ENCODE measurements around the gene GPR156. TPM values are rescaled to one million over a fixed set of nuclear protein-coding genes. Genes with fewer than 3 reads are reported as not detected.

Gene GPR156
- polyA plus RNA-seq, 1 donor from 2014 or later = 0.22 TPM

GRCh38 chr3:120142236-120142635, 142.8 kb downstream of the GPR156 start:
- H4K20me1 ChIP-seq (ENCODE audit: insufficient read depth) = no peaks in the 10 kb centered on the region
- no peak overlapping the region for H3K4me2 ChIP-seq (ENCODE audit: low read length)
- no peaks in the 10 kb centered on the region for H3K9me2 ChIP-seq (ENCODE audit: insufficient read depth, low read length)
- no peaks in the 10 kb centered on the region for H3K36me3 ChIP-seq (ENCODE audit: insufficient read depth, low read length)
- H3K9ac ChIP-seq (ENCODE audit: low read length) = no peak overlapping the region
- H3K27ac ChIP-seq (ENCODE audit: low read length) = no peak overlapping the region
- H2AFZ ChIP-seq (ENCODE audit: low read depth, low read length) = no peak overlapping the region
- H3K79me2 ChIP-seq (replicated peaks; ENCODE audit: insufficient read depth, low read length) = no peaks in the 10 kb centered on the region
- TF ChIP-seq TAF1 (IDR thresholded peaks at IDR 0.05; ENCODE audit: low read depth) (no peak), EZH2 (IDR thresholded peaks at IDR 0.05; ENCODE audit: borderline replicate concordance, insufficient read depth, low read length, poor library complexity, severe bottlenecking) (no peak), EP300 (conservative IDR thresholded peaks at IDR 0.05; ENCODE audit: poor library complexity, severe bottlenecking) (no peak), POLR2AphosphoS5 (IDR thresholded peaks at IDR 0.05) (no peak), RAD21 (conservative IDR thresholded peaks at IDR 0.05) (no peak), MXI1 (conservative IDR thresholded peaks at IDR 0.05; ENCODE audit: poor library complexity, severe bottlenecking) (no peak), SMC3 (conservative IDR thresholded peaks at IDR 0.05; ENCODE audit: poor library complexity) (no peak)
- TF ChIP-seq, protein P1, sequence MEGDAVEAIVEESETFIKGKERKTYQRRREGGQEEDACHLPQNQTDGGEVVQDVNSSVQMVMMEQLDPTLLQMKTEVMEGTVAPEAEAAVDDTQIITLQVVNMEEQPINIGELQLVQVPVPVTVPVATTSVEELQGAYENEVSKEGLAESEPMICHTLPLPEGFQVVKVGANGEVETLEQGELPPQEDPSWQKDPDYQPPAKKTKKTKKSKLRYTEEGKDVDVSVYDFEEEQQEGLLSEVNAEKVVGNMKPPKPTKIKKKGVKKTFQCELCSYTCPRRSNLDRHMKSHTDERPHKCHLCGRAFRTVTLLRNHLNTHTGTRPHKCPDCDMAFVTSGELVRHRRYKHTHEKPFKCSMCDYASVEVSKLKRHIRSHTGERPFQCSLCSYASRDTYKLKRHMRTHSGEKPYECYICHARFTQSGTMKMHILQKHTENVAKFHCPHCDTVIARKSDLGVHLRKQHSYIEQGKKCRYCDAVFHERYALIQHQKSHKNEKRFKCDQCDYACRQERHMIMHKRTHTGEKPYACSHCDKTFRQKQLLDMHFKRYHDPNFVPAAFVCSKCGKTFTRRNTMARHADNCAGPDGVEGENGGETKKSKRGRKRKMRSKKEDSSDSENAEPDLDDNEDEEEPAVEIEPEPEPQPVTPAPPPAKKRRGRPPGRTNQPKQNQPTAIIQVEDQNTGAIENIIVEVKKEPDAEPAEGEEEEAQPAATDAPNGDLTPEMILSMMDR (IDR thresholded peaks at IDR 0.05; ENCODE audit: poor library complexity, severe bottlenecking) = no peak
- TF ChIP-seq, protein P2, sequence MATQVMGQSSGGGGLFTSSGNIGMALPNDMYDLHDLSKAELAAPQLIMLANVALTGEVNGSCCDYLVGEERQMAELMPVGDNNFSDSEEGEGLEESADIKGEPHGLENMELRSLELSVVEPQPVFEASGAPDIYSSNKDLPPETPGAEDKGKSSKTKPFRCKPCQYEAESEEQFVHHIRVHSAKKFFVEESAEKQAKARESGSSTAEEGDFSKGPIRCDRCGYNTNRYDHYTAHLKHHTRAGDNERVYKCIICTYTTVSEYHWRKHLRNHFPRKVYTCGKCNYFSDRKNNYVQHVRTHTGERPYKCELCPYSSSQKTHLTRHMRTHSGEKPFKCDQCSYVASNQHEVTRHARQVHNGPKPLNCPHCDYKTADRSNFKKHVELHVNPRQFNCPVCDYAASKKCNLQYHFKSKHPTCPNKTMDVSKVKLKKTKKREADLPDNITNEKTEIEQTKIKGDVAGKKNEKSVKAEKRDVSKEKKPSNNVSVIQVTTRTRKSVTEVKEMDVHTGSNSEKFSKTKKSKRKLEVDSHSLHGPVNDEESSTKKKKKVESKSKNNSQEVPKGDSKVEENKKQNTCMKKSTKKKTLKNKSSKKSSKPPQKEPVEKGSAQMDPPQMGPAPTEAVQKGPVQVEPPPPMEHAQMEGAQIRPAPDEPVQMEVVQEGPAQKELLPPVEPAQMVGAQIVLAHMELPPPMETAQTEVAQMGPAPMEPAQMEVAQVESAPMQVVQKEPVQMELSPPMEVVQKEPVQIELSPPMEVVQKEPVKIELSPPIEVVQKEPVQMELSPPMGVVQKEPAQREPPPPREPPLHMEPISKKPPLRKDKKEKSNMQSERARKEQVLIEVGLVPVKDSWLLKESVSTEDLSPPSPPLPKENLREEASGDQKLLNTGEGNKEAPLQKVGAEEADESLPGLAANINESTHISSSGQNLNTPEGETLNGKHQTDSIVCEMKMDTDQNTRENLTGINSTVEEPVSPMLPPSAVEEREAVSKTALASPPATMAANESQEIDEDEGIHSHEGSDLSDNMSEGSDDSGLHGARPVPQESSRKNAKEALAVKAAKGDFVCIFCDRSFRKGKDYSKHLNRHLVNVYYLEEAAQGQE (IDR thresholded peaks at IDR 0.05; ENCODE audit: borderline replicate concordance) = no peak
- no peaks in the 10 kb centered on the region for H3F3A ChIP-seq (ENCODE audit: insufficient read depth, low read length, poor library complexity, severe bottlenecking)
- no peaks in the 10 kb centered on the region for H3K9me3 ChIP-seq (ENCODE audit: low read length)
- H3K4me3 ChIP-seq (ENCODE audit: low read length) = no peak overlapping the region
- H3K27me3 ChIP-seq (ENCODE audit: insufficient read depth, low read depth, low read length) = no peaks in the 10 kb centered on the region

- no peak overlapping the region for H3K27ac ChIP-seq (ENCODE audit: low read length)
- H3K4me3 ChIP-seq (ENCODE audit: low read length) = no peak overlapping the region
- no peaks in the 10 kb centered on the region for H3K79me2 ChIP-seq (replicated peaks; ENCODE audit: insufficient read depth, low read length)
- no peaks in the 10 kb centered on the region for H3K9me2 ChIP-seq (ENCODE audit: insufficient read depth, low read length)
- no peak overlapping the region for H2AFZ ChIP-seq (ENCODE audit: low read depth, low read length)
- H3K9ac ChIP-seq (ENCODE audit: low read length) = no peak overlapping the region
- H3F3A ChIP-seq (ENCODE audit: insufficient read depth, low read length, poor library complexity, severe bottlenecking) = no peaks in the 10 kb centered on the region
- H3K27me3 ChIP-seq (ENCODE audit: insufficient read depth, low read depth, low read length) = no peaks in the 10 kb centered on the region
- H3K36me3 ChIP-seq (ENCODE audit: insufficient read depth, low read length) = no peaks in the 10 kb centered on the region
- no peak for TF ChIP-seq EZH2 (IDR thresholded peaks at IDR 0.05; ENCODE audit: borderline replicate concordance, insufficient read depth, low read length, poor library complexity, severe bottlenecking)
- no peaks in the 10 kb centered on the region for H4K20me1 ChIP-seq (ENCODE audit: insufficient read depth)
- H3K9me3 ChIP-seq (ENCODE audit: low read length) = no peaks in the 10 kb centered on the region
- H3K4me2 ChIP-seq (ENCODE audit: low read length) = no peak overlapping the region
Observed at GRCh38 chr3:120140098-120140742, 144.8 kb downstream of the GPR156 start.
